Gastrocnemius medialis (tissue), 4 donors: ENCODE data around the gene ARHGAP8. TPM values are rescaled to one million over a fixed set of nuclear protein-coding genes. Genes with fewer than 3 reads are reported as not detected.

Source experiments
- ATAC-seq, 2 donors: fragments of 150-250 bp; one replicate each; pipeline ENCODE4 v1.9.1; 2016
- DNase-seq, 2 donors: peaks; one replicate each; pipeline ENCODE4 v3.0.0-alpha.2; 2019
- H3K27ac ChIP-seq, 4 donors: fragments of 200-600 bp; sonication (generic); 1 replicate in 1 of 4; 2 replicates in 3 of 4; pipeline ENCODE4 v1.5.1; 2016 to 2018; ENCODE audit warnings: mild to moderate bottlenecking in 2 of 4, moderate library complexity in 1 of 4
- H3K27me3 ChIP-seq, 3 donors: fragments of 200-600 bp; sonication (generic) in 2 of 3; 1 replicate in 1 of 3; 2 replicates in 2 of 3; pipeline versions ENCODE4 v1.5.1 to v1.6.0; 2016 to 2019; ENCODE audit warnings: mild to moderate bottlenecking in 1 of 3, moderate library complexity in 1 of 3
- H3K36me3 ChIP-seq, 2 donors: fragments of 200-600 bp; sonication (generic) in 1 of 2; one replicate each; pipeline ENCODE4 v1.5.1; 2017 to 2018
- H3K4me1 ChIP-seq, 2 donors: fragments of 200-600 bp; sonication (generic) in 1 of 2; one replicate each; pipeline ENCODE4 v1.5.1; 2016 to 2017; ENCODE audit warnings: mild to moderate bottlenecking in 2 of 2
- H3K4me3 ChIP-seq, 4 donors: fragments of 200-600 bp; sonication (generic) in 3 of 4; 1 replicate in 1 of 4; 2 replicates in 3 of 4; pipeline ENCODE4 v1.5.1; 2016 to 2019; ENCODE audit warnings: mild to moderate bottlenecking in 2 of 4
- H3K9me3 ChIP-seq, 3 donors: fragments of 200-600 bp; sonication (generic) in 2 of 3; 1 replicate in 1 of 3; 2 replicates in 2 of 3; pipeline ENCODE4 v1.5.1; 2016 to 2019
- CTCF ChIP-seq, 5 experiments: fragments of 450-650 bp in 3 of 5; fragments of 200-600 bp in 2 of 5; sonication (generic) in 2 of 5; IDR thresholded peaks in 4 of 5; conservative IDR thresholded peaks in 1 of 5; 1 replicate in 4 of 5; 2 replicates in 1 of 5; pipeline ENCODE4 v1.5.1; 2016 to 2019; ENCODE audit warnings: antibody characterized with exemption in 5 of 5, mild to moderate bottlenecking in 3 of 5, moderate library complexity in 3 of 5
- POLR2A ChIP-seq, 2 donors: fragments of 450-650 bp; IDR thresholded peaks; one replicate each; pipeline ENCODE4 v1.6.1; 2017; ENCODE audit warnings: antibody characterized with exemption in 2 of 2, mild to moderate bottlenecking in 2 of 2, moderate library complexity in 2 of 2
- in situ Hi-C, 4 donors: fragments of 200-750 bp; cut with MboI; loops; one replicate each; pipeline versions ENCODE4 v1.15.0 to v1.8.0; 2017; ENCODE audit warnings: low sequenced_read_pairs in 4 of 4
- intact Hi-C: fragments of 100-400 bp; cut with DNase I; formaldehyde crosslinking; loops from one replicate; pipeline ENCODE4 v1.15.1; 2023; ENCODE audit warnings: low total_unique reads
- total RNA-seq, 4 donors: library from RNA; depleted of rRNA; stranded (reverse); fragments of >200 nt; gene quantifications; one replicate each; pipeline versions ENCODE4 v1.1.0 to v1.2.3, GENCODE V29; 2016

The ARHGAP8 gene
- total RNA-seq, 4 donors from 2014 or later: not detected

- in situ Hi-C loops: no loop called here
- no peak overlapping the region for H3K27ac ChIP-seq
- no peaks in the 10 kb centered on the region for H3K9me3 ChIP-seq
- no peak overlapping the region for H3K4me3 ChIP-seq
- peaks cover 0 to 3% (median 0%) of the 10 kb centered on the region in 3 donors for H3K27me3 ChIP-seq
- no peak for DNase-seq
- TF ChIP-seq CTCF (IDR thresholded peaks at IDR 0.05 in 4 of 5, conservative IDR thresholded peaks at IDR 0.05 in 1 of 5): no peak
- TF ChIP-seq POLR2A (IDR thresholded peaks at IDR 0.05): no peak
- intact Hi-C loops: no loop called here
- no peaks in the 10 kb centered on the region for H3K4me1 ChIP-seq
- H3K36me3 ChIP-seq: no peaks in the 10 kb centered on the region
- no peak for ATAC-seq
Observed at GRCh38 chr22:44813416-44813815, 61.0 kb downstream of the ARHGAP8 start.

GRCh38 chr22:44814266-44815098 lies 62.1 kb downstream of the ARHGAP8 start:
- DNase-seq: no peak
- no peak for ATAC-seq
- Histone ChIP-seq H3K4me1 (no peaks in the 10 kb centered on the region), H3K27ac (no peak overlapping the region), H3K4me3 (no peak overlapping the region), H3K27me3 (peaks cover 0 to 3% (median 0%) of the 10 kb centered on the region in 3 donors), H3K9me3 (no peaks in the 10 kb centered on the region), H3K36me3 (no peaks in the 10 kb centered on the region)
- in situ Hi-C loops (no loop called here), intact Hi-C loops (no loop called here)
- TF ChIP-seq POLR2A (IDR thresholded peaks at IDR 0.05) (no peak), CTCF (IDR thresholded peaks at IDR 0.05 in 4 of 5, conservative IDR thresholded peaks at IDR 0.05 in 1 of 5) (no peak)

- no peaks in the 10 kb centered on the region for H3K36me3 ChIP-seq
- no peaks in the 10 kb centered on the region for H3K4me1 ChIP-seq
- intact Hi-C loops: no loop called here
- H3K4me3 ChIP-seq: no peak overlapping the region
- no peak for TF ChIP-seq POLR2A (IDR thresholded peaks at IDR 0.05)
- no peak for TF ChIP-seq CTCF (IDR thresholded peaks at IDR 0.05 in 4 of 5, conservative IDR thresholded peaks at IDR 0.05 in 1 of 5)
- in situ Hi-C loops: no loop called here
- DNase-seq (no peak), ATAC-seq (no peak)
- peaks cover 0 to 5% (median 0%) of the 10 kb centered on the region in 3 donors for H3K27me3 ChIP-seq
- H3K27ac ChIP-seq: no peak overlapping the region
- no peaks in the 10 kb centered on the region for H3K9me3 ChIP-seq
Observed at GRCh38 chr22:44815099-44816070, 63.0 kb downstream of the ARHGAP8 start.

- TF ChIP-seq CTCF (IDR thresholded peaks at IDR 0.05 in 4 of 5, conservative IDR thresholded peaks at IDR 0.05 in 1 of 5) (no peak), POLR2A (IDR thresholded peaks at IDR 0.05) (no peak)
- DNase-seq: no peak
- intact Hi-C loops: no loop called here
- Histone ChIP-seq H3K4me1 (no peaks in the 10 kb centered on the region), H3K27me3 (peaks cover 0 to 6% (median 0%) of the 10 kb centered on the region in 3 donors), H3K36me3 (no peaks in the 10 kb centered on the region), H3K9me3 (no peaks in the 10 kb centered on the region), H3K27ac (no peak overlapping the region), H3K4me3 (no peak overlapping the region)
- in situ Hi-C loops: no loop called here
- ATAC-seq: no peak
Observed at GRCh38 chr22:44816141-44816540, 63.8 kb downstream of the ARHGAP8 start.
